SJSA1 (cell line): ENCODE results near the gene TMEM98. TPM values are rescaled to one million over a fixed set of nuclear protein-coding genes. Genes with fewer than 3 reads are reported as not detected.
A peak's percentile ranks its signal among the peaks of the same experiment; 100 is the strongest.
"Not testable (repeated sequence)": the region's sequence is repeated elsewhere in the genome, so short reads cannot be mapped to it uniquely, and the experiment has no call there.

Source experiments
- DNase-seq, 2 experiments: peaks; one replicate each; pipeline ENCODE4 v3.0.0-alpha.2; 2015 to 2020; ENCODE audit warnings: low spot score in 2 of 2, low read depth in 1 of 2
- H3K27ac ChIP-seq: fragments of 250-450 bp; sonication (Bioruptor Pico); 2 replicates; pipeline ENCODE4 v1.5.1; 2020; ENCODE audit warnings: mild to moderate bottlenecking, moderate library complexity
- H3K27me3 ChIP-seq: fragments of 250-450 bp; sonication (Bioruptor Pico); replicated peaks from 2 replicates; pipeline ENCODE4 v1.5.1; 2020; ENCODE audit warnings: mild to moderate bottlenecking, moderate library complexity
- H3K36me3 ChIP-seq: fragments of 250-450 bp; sonication (Bioruptor Pico); 2 replicates; pipeline ENCODE4 v1.5.1; 2020; ENCODE audit warnings: mild to moderate bottlenecking
- H3K4me1 ChIP-seq: fragments of 250-450 bp; sonication (Bioruptor Pico); replicated peaks from 2 replicates; pipeline ENCODE4 v1.6.1; 2021; ENCODE audit warnings: mild to moderate bottlenecking
- H3K4me3 ChIP-seq: fragments of 250-450 bp; sonication (Bioruptor Pico); 2 replicates; pipeline ENCODE4 v1.5.1; 2020; ENCODE audit warnings: mild to moderate bottlenecking
- H3K9me3 ChIP-seq: fragments of 250-450 bp; sonication (Bioruptor Pico); replicated peaks from 2 replicates; pipeline ENCODE4 v1.5.1; 2020; ENCODE audit warnings: mild to moderate bottlenecking
- total RNA-seq: library from RNA; depleted of rRNA; stranded (reverse); fragments of >200 nt; shearing (Covaris generic); gene quantifications from 2 replicates; pipeline ENCODE4 v1.2.3, GENCODE V29; 2014

The TMEM98 gene
- total RNA-seq, 1 experiment from 2014 or later = 125 TPM

DNA sequence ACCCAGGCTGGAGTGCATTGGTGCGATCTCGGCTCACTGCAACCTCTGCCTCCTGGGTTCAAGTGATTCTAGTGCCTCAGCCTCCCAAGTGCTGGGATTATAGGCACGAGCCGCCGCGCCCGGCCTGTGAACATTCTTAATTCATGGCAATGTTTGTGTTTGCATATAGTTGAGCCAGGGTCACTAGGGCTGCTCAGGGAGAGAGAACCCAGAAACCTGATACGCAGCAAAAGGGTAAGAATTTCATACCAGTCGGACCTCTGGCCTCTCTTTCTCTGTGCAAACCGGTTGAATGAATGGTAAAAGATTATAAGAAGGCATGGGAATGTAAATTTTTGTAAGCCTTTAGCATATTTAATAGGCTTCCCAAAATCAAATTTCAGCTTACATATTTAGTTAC, 6.9 kb upstream of the TMEM98 start:
- H3K4me3 ChIP-seq = no peak overlapping the region
- DNase-seq = no peak
- no peaks in the 10 kb centered on the region for H3K27me3 ChIP-seq
- H3K27ac ChIP-seq = no peak overlapping the region
- no peaks in the 10 kb centered on the region for H3K4me1 ChIP-seq
- H3K9me3 ChIP-seq = no peaks in the 10 kb centered on the region
- H3K36me3 ChIP-seq = no peaks in the 10 kb centered on the region

- not testable (repeated sequence) for H3K36me3 ChIP-seq, DNase-seq, H3K4me3 ChIP-seq, H3K27me3 ChIP-seq, H3K9me3 ChIP-seq, H3K27ac ChIP-seq, H3K4me1 ChIP-seq
Observed at GRCh38 chr17:32923905-32924304, 4.0 kb upstream of the TMEM98 start.

GRCh38 chr17:32926183-32926582, 1.8 kb upstream of the TMEM98 start:
- peaks cover 20% of the 10 kb centered on the region for H3K4me1 ChIP-seq
- H3K27me3 ChIP-seq = no peaks in the 10 kb centered on the region
- peaks cover 8% of the 10 kb centered on the region for H3K36me3 ChIP-seq
- no peak for DNase-seq
- H3K27ac ChIP-seq = no peak overlapping the region
- H3K9me3 ChIP-seq = no peaks in the 10 kb centered on the region
- no peak overlapping the region for H3K4me3 ChIP-seq

- Histone ChIP-seq H3K36me3 (peaks cover 14% of the 10 kb centered on the region), H3K4me1 (peaks cover 20% of the 10 kb centered on the region)
- not testable (repeated sequence) for DNase-seq, H3K27me3 ChIP-seq, H3K4me3 ChIP-seq, H3K9me3 ChIP-seq, H3K27ac ChIP-seq
Observed at GRCh38 chr17:32926789-32927188, 1.2 kb upstream of the TMEM98 start.

DNA sequence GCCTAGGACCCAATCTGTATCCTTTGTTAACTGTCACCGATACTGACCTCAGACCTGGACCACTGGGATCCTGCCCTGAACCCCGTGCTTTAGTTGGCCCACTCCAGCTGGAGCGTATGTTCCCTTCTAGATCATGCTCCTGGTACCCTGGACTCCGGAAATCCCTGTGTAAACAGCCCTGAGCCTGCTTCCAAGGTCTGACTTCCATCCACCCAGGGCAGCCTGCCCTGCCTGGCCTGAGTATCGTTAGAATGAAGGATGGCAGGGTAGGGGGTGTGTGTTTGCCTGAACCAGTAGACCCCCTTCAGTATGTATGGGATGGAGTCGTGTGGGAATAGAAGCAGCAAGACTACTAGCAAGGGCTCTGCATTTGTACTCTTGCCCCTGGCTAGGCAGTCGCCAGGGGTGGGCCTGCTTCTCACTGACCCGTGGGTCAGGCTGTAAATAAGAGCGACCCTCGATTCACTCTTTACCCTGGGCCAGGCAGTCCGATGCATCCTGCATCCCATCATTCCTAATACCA, 691 bp upstream of the TMEM98 start:
- Histone ChIP-seq H3K4me1 (peaks cover 20% of the 10 kb centered on the region), H3K27ac (peak overlapping the region; percentile 56; the same call in 1 of the 2 replicates), H3K27me3 (no peaks in the 10 kb centered on the region), H3K9me3 (no peaks in the 10 kb centered on the region), H3K4me3 (peak overlapping the region; percentile 73), H3K36me3 (peaks cover 17% of the 10 kb centered on the region)
- no peak for DNase-seq

- H3K27ac ChIP-seq = peak overlapping the region; percentile 51
- H3K4me3 ChIP-seq = peak overlapping the region; percentile 73
- H3K4me1 ChIP-seq = peaks cover 20% of the 10 kb centered on the region
- no peaks in the 10 kb centered on the region for H3K9me3 ChIP-seq
- peak; percentile 58 to 69 for DNase-seq
- H3K36me3 ChIP-seq = peaks cover 32% of the 10 kb centered on the region
- H3K27me3 ChIP-seq = no peaks in the 10 kb centered on the region
Observed at GRCh38 chr17:32928586-32929535, 908 bp downstream of the TMEM98 start.

DNA sequence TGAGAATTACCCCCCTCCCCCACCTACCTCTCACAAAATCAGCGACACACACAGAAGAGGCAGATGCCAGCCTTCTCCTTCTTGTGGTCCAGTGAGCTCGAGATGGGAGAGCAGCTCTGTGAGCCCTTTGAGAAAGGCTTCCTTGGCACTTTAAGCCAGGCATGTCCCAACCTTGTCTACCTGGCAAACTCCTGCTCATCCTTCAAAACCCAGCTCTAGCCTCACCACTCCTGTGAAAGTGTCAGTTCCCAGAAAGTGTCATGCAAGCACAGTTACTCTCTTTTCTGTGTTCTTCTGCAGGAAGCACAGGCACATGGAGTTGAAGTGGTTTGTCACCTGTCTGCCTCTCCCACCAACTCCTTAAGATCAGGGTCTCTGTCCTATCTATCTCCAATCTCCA, 1.6 kb downstream of the TMEM98 start:
- Histone ChIP-seq H3K4me3 (peak overlapping the region; percentile 73), H3K36me3 (peaks cover 38% of the 10 kb centered on the region), H3K27ac (no peak overlapping the region), H3K4me1 (peaks cover 20% of the 10 kb centered on the region), H3K9me3 (no peaks in the 10 kb centered on the region), H3K27me3 (no peaks in the 10 kb centered on the region)
- no peak for DNase-seq

- Histone ChIP-seq H3K36me3 (peaks cover 39% of the 10 kb centered on the region), H3K27me3 (no peaks in the 10 kb centered on the region), H3K9me3 (no peaks in the 10 kb centered on the region), H3K27ac (no peak overlapping the region), H3K4me1 (peaks cover 20% of the 10 kb centered on the region), H3K4me3 (no peak overlapping the region)
- no peak for DNase-seq
Observed at GRCh38 chr17:32930512-32930911, 2.6 kb downstream of the TMEM98 start.

- no peak for DNase-seq
Observed at GRCh38 chr17:32931686-32932085, 3.7 kb downstream of the TMEM98 start.

GRCh38 chr17:32933881-32934280, 5.9 kb downstream of the TMEM98 start:
- Histone ChIP-seq H3K27ac (no peak overlapping the region), H3K27me3 (no peaks in the 10 kb centered on the region), H3K4me3 (no peak overlapping the region), H3K4me1 (peaks cover 18% of the 10 kb centered on the region), H3K36me3 (peaks cover 69% of the 10 kb centered on the region), H3K9me3 (no peaks in the 10 kb centered on the region)
- DNase-seq = no peak

More at GRCh38 chr17:32931686-32932085, 3.7 kb downstream of the TMEM98 start:
- peaks cover 51% of the 10 kb centered on the region for H3K36me3 ChIP-seq
- peaks cover 22% of the 10 kb centered on the region for H3K4me1 ChIP-seq
- H3K27me3 ChIP-seq = no peaks in the 10 kb centered on the region
- H3K4me3 ChIP-seq = no peak overlapping the region
- H3K27ac ChIP-seq = no peak overlapping the region
- no peaks in the 10 kb centered on the region for H3K9me3 ChIP-seq

- H3K27me3 ChIP-seq = no peaks in the 10 kb centered on the region
- DNase-seq = no peak
- peaks cover 7% of the 10 kb centered on the region; the same call in 1 of the 2 replicates for H3K4me1 ChIP-seq
- H3K9me3 ChIP-seq = no peaks in the 10 kb centered on the region
- H3K36me3 ChIP-seq = peaks cover 75% of the 10 kb centered on the region
- H3K27ac ChIP-seq = no peak overlapping the region
- H3K4me3 ChIP-seq = no peak overlapping the region
Observed at GRCh38 chr17:32935726-32936125, 7.8 kb downstream of the TMEM98 start.

GRCh38 chr17:32936186-32936893, 8.4 kb downstream of the TMEM98 start:
- no peak for DNase-seq
- H3K36me3 ChIP-seq = peaks cover 76% of the 10 kb centered on the region

GRCh38 chr17:32936894-32937500, 9.0 kb downstream of the TMEM98 start:
- peak; percentile 46 to 71 for DNase-seq
- Histone ChIP-seq H3K27ac (no peak overlapping the region), H3K4me1 (peaks cover 7% of the 10 kb centered on the region; the same call in 1 of the 2 replicates), H3K4me3 (no peak overlapping the region), H3K27me3 (no peaks in the 10 kb centered on the region), H3K9me3 (no peaks in the 10 kb centered on the region), H3K36me3 (peaks cover 75% of the 10 kb centered on the region)

More at GRCh38 chr17:32936186-32936893, 8.4 kb downstream of the TMEM98 start:
- Histone ChIP-seq H3K4me1 (peaks cover 7% of the 10 kb centered on the region; the same call in 1 of the 2 replicates), H3K4me3 (no peak overlapping the region), H3K9me3 (no peaks in the 10 kb centered on the region), H3K27me3 (no peaks in the 10 kb centered on the region), H3K27ac (no peak overlapping the region)
